ENCODE results near the gene U2SURP. TPM values are rescaled to one million over a fixed set of nuclear protein-coding genes. Genes with fewer than 3 reads are reported as not detected.

Gene U2SURP
- total RNA-seq, 1 experiment from 2014 or later: 132 TPM

DNA sequence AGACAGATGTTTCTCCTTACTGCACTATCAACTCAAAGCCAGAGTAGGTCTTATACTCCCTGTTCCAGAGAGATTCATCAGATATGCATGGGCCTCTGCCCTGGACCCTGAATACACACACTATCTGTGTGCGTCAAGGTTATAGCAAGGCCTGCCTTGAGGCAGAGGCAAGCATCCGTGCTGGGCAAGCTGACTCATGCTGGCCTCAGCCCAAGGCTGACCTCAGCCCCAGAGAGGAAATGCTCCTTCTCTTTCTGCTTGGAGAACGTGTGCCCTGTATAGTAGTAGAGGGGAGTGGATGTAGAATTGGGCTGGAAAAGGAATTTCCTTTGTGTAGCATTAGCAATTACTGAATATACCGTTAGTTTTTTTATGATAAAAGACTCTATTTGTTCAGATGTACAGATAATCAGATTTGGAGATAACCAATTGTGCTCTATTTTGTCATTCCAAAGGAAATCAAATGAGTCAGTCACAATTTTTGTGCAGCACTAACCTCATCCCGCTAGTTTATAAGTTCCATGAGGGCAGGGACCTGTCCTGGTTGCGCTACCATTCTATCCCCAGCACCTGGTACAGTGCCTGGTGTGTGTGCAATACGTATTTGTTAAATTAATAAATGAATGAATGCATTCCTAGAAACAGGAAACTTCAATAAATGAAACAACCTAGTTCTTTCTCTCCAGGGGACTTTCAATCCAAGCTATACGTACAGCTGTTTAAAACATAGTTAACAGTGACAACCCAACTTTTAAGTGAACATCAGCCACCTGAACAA lies 24.6 kb upstream of the U2SURP start:
- ChIA-PET RAD21 (ENCODE audit: low non-redundant PET in 1 of 2, low total read pairs in 2 of 2, uncharacterized antibody in 2 of 2, unreplicated experiment in 2 of 2) (interaction anchor here in 1 of 2 experiments (2.1 kb wide), 1 partner anchor 148 kb away, joined by 7 read pairs; no protein-coding TSS in a partner anchor), CTCF (interaction anchor here (1.0 kb wide), 1 partner anchor 25 kb away, joined by 3 read pairs; the partner anchor contains the start of gene U2SURP), POLR2A (interaction anchor here (0.8 kb wide), 1 partner anchor 24 kb away, joined by 3 read pairs; the partner anchor contains the start of gene U2SURP)
- Histone ChIP-seq H3K27ac (ENCODE audit: low read depth, low read length) (no peak overlapping the region), H3K9me2 (ENCODE audit: insufficient read depth) (no peaks in the 10 kb centered on the region), H3K79me2 (ENCODE audit: insufficient read depth, low read length) (no peaks in the 10 kb centered on the region), H3K9ac (ENCODE audit: low read length) (no peak overlapping the region), H3K4me1 (ENCODE audit: control insufficient read depth in 1 of 2, insufficient read depth in 2 of 2, low read length in 2 of 2) (peaks cover 3 to 20% of the 10 kb centered on the region in 2 experiments; a peak in 3 of 4 replicates), H2AFZ (ENCODE audit: low read depth, low read length, poor library complexity, severe bottlenecking) (peak overlapping the region; percentile 76), H3K9me3 (ENCODE audit: control insufficient read depth in 1 of 2, insufficient read depth in 1 of 2, low read depth in 1 of 2, low read length in 2 of 2) (no peaks in the 10 kb centered on the region), H3K27me3 (ENCODE audit: insufficient read depth, low read length) (no peaks in the 10 kb centered on the region), H3K4me3 (replicated peaks in 1 of 2; ENCODE audit: low read depth in 1 of 2, low read length in 2 of 2) (no peak overlapping the region), H3K36me3 (ENCODE audit: control insufficient read depth in 1 of 2, insufficient read depth in 2 of 2, low read length in 2 of 2) (no peaks in the 10 kb centered on the region), H4K20me1 (ENCODE audit: insufficient read depth) (no peaks in the 10 kb centered on the region), H3K4me2 (ENCODE audit: low read length) (peak overlapping the region; percentile 63)
- BruUV-seq (replicated peaks): no TSS peak
- DNase-seq (ENCODE audit: low read depth, low spot score) (peak; percentile 61), ATAC-seq (peak; percentile 88)
- intact Hi-C loops (cut with micrococcal nuclease): no loop called here
- no peak for TF ChIP-seq EGR1 (IDR thresholded peaks at IDR 0.05; ENCODE audit: low read depth)
- peak; percentile 68; the same call in 1 of the 2 replicates for TF ChIP-seq SP1 (IDR thresholded peaks at IDR 0.05; ENCODE audit: low read depth)
- no peak for TF ChIP-seq SRF (IDR thresholded peaks at IDR 0.05; ENCODE audit: low read depth)
- TF ChIP-seq YY1 (IDR thresholded peaks at IDR 0.05; ENCODE audit: extremely low read depth, insufficient replicate concordance, low read depth, low read length): no peak
- no peak; the same call in 1 of the 2 replicates for TF ChIP-seq MAX (IDR thresholded peaks at IDR 0.05)
- no peak for TF ChIP-seq ZFX (IDR thresholded peaks at IDR 0.05)
- no peak for TF ChIP-seq CEBPB (IDR thresholded peaks at IDR 0.05; ENCODE audit: low read depth)
- TF ChIP-seq RAD21 (IDR thresholded peaks at IDR 0.05; ENCODE audit: low read depth): no peak
- no peak for TF ChIP-seq CTCF (IDR thresholded peaks at IDR 0.05 in 2 of 3, conservative IDR thresholded peaks at IDR 0.05 in 1 of 3; ENCODE audit: borderline replicate concordance in 1 of 3, insufficient read depth in 1 of 3, low read depth in 2 of 3, low read length in 2 of 3)
- no peak for TF ChIP-seq ELF1 (IDR thresholded peaks at IDR 0.05; ENCODE audit: borderline replicate concordance, low read depth)
- no peak for TF ChIP-seq EZH2 (IDR thresholded peaks at IDR 0.05)
- TF ChIP-seq ZNF274 (IDR thresholded peaks at IDR 0.05; ENCODE audit: low read depth, low read length): no peak
- TF ChIP-seq, protein P1, sequence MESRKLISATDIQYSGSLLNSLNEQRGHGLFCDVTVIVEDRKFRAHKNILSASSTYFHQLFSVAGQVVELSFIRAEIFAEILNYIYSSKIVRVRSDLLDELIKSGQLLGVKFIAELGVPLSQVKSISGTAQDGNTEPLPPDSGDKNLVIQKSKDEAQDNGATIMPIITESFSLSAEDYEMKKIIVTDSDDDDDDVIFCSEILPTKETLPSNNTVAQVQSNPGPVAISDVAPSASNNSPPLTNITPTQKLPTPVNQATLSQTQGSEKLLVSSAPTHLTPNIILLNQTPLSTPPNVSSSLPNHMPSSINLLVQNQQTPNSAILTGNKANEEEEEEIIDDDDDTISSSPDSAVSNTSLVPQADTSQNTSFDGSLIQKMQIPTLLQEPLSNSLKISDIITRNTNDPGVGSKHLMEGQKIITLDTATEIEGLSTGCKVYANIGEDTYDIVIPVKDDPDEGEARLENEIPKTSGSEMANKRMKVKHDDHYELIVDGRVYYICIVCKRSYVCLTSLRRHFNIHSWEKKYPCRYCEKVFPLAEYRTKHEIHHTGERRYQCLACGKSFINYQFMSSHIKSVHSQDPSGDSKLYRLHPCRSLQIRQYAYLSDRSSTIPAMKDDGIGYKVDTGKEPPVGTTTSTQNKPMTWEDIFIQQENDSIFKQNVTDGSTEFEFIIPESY (IDR thresholded peaks at IDR 0.05; ENCODE audit: extremely low read depth, insufficient replicate concordance, low read length): peak; percentile 29
- TF ChIP-seq, protein P2, sequence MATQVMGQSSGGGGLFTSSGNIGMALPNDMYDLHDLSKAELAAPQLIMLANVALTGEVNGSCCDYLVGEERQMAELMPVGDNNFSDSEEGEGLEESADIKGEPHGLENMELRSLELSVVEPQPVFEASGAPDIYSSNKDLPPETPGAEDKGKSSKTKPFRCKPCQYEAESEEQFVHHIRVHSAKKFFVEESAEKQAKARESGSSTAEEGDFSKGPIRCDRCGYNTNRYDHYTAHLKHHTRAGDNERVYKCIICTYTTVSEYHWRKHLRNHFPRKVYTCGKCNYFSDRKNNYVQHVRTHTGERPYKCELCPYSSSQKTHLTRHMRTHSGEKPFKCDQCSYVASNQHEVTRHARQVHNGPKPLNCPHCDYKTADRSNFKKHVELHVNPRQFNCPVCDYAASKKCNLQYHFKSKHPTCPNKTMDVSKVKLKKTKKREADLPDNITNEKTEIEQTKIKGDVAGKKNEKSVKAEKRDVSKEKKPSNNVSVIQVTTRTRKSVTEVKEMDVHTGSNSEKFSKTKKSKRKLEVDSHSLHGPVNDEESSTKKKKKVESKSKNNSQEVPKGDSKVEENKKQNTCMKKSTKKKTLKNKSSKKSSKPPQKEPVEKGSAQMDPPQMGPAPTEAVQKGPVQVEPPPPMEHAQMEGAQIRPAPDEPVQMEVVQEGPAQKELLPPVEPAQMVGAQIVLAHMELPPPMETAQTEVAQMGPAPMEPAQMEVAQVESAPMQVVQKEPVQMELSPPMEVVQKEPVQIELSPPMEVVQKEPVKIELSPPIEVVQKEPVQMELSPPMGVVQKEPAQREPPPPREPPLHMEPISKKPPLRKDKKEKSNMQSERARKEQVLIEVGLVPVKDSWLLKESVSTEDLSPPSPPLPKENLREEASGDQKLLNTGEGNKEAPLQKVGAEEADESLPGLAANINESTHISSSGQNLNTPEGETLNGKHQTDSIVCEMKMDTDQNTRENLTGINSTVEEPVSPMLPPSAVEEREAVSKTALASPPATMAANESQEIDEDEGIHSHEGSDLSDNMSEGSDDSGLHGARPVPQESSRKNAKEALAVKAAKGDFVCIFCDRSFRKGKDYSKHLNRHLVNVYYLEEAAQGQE (IDR thresholded peaks at IDR 0.05; ENCODE audit: low read depth): no peak
- TF ChIP-seq JUND (IDR thresholded peaks at IDR 0.05): peak; percentile 86
- no peak for TF ChIP-seq EZH2phosphoT487 (IDR thresholded peaks at IDR 0.05; ENCODE audit: borderline replicate concordance)
- no peak for TF ChIP-seq POLR2A (IDR thresholded peaks at IDR 0.05; ENCODE audit: borderline replicate concordance, extremely low read depth, insufficient read depth, insufficient read length)
- no peak for TF ChIP-seq TCF7L2 (IDR thresholded peaks at IDR 0.05; ENCODE audit: borderline replicate concordance, extremely low read depth, insufficient read depth, insufficient read length)
- peak; percentile 49; the same call in 1 of the 2 replicates for TF ChIP-seq POLR2AphosphoS5 (IDR thresholded peaks at IDR 0.05; ENCODE audit: low read depth, low read length)

Measured in HCT116 (cell line).